Stimulated activated CD8-positive, alpha-beta memory T cell treated with anti-CD3 and anti-CD28 coated beads, Interleukin-12 subunit alpha, Interleukin-12 subunit beta, amount 100 ng/mL, for 24 hours (primary cell): ENCODE results near the gene RXRA.

Experiments used
- DNase-seq: peaks from one replicate; pipeline ENCODE4 v3.0.0-alpha.2; 2020; ENCODE audit errors: extremely low read depth

RXRA gene

DNA sequence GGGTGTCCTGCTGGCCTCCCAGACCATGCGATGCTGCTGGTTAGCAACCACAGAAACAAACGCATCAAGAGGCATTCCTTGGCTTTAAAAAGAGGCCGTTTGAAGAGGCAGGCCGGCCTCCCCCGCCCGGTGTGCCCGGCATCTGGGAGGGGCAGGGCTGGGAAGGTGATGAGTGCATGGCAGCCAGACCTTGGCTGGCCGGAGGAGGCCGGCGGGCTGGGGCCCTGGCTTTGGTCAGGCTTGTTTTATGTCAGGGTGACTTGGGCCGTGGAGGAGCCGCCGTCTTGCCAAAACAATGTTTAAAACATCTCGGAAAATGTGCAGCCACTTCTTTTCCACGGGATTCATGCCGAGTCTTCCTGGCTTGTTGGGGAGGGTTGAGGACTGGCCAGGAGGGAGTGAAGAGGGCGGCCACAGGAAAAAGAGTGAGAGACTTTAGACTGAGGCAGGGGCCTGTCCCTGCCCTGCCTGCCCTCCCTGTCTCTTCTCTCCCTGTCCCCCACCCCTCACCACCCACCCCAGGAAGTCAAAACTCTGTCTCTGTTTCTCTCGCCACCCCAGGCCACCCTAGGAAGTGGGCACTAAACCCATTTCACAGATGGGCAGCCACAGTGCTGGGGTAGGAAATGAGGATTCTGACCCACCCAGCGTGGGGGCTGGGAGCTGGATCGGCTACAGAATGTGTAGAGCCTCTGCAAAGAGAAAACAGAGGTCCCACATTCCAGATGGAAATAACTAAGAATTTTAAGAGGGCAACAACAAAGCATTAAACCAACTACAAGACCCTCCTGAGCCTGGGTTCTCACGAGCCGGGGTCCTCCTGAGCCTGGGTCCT lies 143.0 kb downstream of the RXRA start:
- DNase-seq, result no peak

- no peak for DNase-seq
These were observed 146.0 kb downstream of the RXRA start for GRCh38 chr9:134472256-134472655.

- DNase-seq, result no peak
These were observed 147.1 kb downstream of the RXRA start for GRCh38 chr9:134473141-134474054.

DNA sequence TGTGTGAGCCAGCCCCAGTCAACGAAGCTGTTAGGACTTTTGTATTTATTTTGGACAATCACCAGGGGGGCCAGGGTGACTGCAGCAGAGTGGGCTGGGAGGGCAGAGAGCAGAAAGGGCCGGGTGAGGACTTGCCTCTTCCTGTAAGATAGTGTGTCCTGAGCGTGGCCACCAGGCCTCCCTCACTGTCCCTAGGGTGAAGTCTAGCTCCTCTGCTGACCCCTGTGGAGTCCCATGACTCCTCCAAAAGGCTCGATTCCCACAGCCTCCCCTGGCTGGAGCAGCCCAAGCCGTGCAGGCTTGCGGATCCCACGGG lies 147.8 kb downstream of the RXRA start:
- no peak for DNase-seq

- DNase-seq, result no peak
These were observed 148.9 kb downstream of the RXRA start for GRCh38 chr9:134475011-134475790.

GRCh38 chr9:134476272-134476941 lies 150.2 kb downstream of the RXRA start:
- no peak for DNase-seq

DNA sequence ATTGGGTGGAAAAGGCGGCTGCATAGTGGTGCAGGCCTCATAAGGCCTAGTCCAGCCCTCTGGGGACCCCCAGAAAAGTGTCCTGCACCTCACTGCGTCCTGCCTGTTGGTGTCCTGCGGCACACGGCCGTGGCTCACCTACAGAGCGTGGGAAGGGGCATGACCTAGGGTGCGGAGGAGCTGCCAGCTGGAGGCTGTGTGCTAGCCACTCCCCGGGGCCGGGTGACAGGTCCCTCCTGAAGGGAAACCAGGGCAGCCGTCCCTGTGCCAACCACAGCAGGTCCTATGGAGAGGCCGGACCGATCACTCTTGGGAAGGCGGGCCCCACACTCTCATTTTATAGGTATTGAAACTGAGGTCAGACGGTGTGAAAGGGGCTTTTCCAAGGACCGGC lies 150.7 kb downstream of the RXRA start:
- DNase-seq, result no peak

GRCh38 chr9:134477342-134477925 lies 151.2 kb downstream of the RXRA start:
- no peak for DNase-seq

- no peak for DNase-seq
These were observed 151.7 kb downstream of the RXRA start for GRCh38 chr9:134477927-134478326.

GRCh38 chr9:134481762-134482161 lies 155.5 kb downstream of the RXRA start:
- DNase-seq, result no peak

- DNase-seq, result no peak
These were observed 156.0 kb downstream of the RXRA start for GRCh38 chr9:134482226-134482625.

- DNase-seq, result no peak
These were observed 157.3 kb downstream of the RXRA start for GRCh38 chr9:134483361-134484184.

GRCh38 chr9:134484479-134484878 lies 158.2 kb downstream of the RXRA start:
- no peak for DNase-seq

GRCh38 chr9:134485653-134486052 lies 159.4 kb downstream of the RXRA start:
- no peak for DNase-seq

- DNase-seq, result no peak
These were observed 159.9 kb downstream of the RXRA start for GRCh38 chr9:134486143-134486591.

DNA sequence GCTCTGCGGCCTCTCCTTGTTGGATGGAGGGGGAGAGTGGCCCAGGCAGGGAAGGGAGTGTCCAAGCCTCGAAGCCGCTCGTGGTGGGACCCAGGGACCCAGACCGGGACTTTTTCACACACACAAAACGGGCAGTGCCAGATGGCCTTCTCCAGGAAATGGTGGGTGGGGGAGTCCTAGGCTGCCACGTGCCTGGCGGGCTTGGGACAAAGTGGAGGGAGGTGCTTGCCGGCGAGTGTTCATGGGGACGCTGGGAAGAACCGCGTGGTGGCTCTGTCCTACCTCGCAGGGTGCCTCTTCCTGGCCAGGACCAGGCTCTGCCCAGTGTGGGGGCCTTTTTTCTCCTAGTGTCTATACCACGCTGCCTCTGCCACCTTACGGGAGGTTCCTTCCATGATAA lies 160.3 kb downstream of the RXRA start:
- no peak for DNase-seq
